GM21447 (cell line): ENCODE measurements around the gene TSHZ3.

Source experiments
- ATAC-seq: cut with Tn5 transposase; IDR thresholded peaks from one replicate; pipeline ENCODE4 v1.9.1; 2021; ENCODE audit not compliant: unreplicated experiment

Gene TSHZ3

DNA sequence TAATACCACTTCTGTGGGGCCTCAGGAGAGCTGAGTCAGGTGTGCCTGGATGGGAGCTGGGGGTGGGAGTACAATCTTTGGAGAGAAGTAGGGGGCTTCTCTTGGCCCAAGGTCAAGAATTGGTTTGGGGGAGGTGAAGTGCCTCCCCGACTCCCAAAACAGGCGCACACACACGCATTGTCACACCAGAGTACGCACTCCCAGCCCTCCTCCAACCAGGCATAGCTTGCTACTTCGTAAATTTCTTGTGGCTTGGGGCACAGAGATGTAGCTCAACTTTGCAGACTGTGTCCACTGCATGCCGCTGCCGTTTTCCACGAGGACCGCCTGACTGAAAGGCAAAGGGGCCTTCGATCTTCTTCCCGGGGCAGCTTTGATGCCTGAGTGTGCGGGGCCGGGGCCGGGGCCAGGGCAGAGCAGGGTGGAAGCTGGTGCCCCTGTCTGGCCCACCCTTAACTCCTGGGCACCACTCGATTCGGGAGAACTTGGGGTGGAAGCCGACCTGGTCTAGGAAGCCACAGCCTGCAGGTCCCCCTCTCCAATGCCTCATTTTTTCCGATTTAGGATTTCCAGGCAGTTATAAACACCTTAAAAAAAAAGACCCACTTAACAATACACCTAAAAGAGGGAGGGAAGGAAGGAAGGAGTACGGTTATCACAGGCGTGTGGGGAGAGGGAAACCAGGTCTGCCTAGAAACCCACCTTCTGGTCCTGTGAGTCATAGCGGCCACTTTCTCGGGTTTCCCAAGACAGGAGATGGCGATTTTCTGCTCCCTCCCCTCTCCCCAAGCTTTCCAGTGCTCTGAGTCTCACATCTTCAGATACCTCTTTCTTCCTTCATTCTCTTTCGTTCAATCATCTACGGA is 5.8 kb upstream of the TSHZ3 start:
- ATAC-seq, result no peak

DNA sequence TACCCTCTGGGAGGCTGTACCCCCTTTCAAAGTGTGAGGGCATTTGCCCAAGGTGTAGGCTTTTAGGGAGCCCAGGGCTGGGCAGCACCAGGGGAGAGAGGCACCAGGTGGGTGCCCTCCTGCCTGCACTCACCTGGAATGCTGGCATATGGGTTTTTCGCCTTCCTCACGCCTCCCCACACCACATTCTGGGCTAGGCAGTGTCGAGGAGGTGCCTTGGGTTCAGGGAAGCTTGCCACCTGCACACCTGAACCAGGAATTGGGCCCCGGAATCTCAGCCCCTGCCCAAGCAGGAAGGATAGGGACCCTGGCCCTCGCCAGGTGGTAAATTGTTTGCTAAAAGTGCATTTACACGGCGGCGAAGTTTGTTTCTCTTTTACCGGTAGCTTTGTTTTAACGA is 5.1 kb upstream of the TSHZ3 start:
- no peak for ATAC-seq

DNA sequence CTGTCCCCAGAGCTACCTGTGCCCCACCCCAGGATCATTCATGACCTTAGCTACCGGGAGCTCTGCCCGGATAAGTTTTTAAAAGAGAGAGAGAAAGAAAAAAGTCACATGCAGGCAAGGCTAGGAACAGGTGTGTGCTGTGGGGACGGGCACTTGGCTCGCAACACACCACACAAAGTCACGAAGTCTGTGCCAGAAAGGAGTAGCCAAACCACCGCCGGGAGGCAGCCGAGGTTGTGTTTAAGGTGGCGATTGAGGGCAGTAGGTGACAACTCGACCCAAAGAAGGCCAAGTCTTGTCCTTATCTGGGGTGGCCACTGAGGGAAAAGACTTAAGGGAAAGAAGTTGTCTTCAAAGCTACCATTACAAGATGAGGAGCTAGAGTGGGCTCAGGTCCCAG is 4.6 kb upstream of the TSHZ3 start:
- ATAC-seq, result no peak

DNA sequence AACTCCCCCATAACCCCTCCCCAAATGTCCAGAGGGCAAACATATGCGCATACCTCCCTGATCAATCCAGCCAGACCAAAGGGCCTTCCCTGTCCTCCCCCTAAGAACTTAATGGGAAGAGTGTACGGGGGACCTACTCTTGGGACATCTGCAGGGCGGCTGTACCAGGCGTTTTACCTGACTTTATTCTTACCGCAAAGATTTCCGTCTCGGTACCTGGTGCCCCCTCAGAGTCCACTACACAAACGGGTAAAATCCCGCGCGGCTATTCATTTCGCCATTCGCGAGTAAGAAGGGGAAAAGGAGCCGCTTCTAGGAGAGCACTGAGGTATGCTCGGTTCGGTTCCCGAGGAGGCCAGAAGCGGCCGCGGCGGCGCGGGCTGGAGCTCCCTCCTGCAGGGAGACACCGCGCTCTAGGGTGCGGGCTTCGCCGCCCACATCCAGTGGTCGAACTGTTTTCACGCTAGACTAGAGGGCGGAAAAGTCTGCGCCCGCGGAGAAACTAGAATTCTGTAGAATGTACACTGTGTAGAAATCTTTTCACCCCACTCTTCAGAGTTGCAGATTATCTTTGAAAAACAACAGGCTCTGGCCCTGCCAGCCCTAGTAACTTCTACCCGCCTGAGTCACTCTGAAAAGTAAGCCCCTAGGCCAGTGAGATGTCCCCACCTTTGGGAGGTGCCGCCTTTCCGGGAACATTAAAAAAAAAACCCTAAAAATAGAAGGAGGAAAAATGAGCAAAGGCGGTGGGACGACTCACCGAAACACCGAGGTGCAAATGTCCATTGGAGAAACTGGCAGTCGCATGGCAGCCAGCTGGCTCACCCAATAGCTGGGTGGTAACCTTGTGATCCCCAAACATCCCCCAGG is 3.8 kb upstream of the TSHZ3 start:
- no peak for ATAC-seq

DNA sequence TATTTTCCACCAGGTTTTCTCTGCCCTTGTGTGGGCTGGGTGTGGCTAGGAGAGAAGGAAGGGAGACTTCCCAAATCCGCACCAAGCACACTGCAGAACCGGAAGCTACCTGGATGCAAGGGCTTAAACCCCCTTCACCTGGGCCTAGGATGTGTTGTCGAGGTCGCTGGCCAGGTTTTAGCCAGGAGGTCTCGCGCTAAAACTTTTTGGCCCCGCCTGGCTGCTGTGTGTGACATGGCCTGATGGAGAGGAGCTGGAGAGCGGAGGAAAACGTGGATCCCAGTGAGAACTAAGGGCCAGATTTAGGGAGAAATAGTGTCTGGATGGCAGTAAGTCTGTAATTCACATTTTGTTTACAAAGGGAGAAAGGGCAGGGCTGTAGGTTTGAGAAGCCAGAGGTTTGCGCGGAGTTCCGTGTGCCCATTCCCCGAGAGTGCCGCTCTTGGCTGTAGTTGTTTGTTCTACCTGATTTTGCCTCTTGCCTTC is 3.1 kb upstream of the TSHZ3 start:
- ATAC-seq, result no peak

DNA sequence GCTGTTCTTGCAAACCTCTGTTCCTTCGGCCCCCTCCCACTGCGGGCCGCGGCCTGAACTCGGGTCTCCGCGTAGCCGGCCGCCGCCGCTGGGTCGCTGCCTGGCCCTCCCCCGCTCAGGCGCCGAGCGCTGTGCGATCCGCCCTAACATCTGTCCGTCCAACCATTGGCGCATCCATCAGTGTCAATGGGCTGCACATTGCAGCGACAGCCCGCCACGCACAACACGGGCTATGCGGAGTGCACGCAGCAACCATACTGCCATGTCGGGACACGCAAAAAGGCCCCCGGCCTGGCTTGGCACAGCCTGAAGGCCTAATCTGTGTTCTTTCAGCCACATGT is 2.6 kb upstream of the TSHZ3 start:
- ATAC-seq, result no peak

DNA sequence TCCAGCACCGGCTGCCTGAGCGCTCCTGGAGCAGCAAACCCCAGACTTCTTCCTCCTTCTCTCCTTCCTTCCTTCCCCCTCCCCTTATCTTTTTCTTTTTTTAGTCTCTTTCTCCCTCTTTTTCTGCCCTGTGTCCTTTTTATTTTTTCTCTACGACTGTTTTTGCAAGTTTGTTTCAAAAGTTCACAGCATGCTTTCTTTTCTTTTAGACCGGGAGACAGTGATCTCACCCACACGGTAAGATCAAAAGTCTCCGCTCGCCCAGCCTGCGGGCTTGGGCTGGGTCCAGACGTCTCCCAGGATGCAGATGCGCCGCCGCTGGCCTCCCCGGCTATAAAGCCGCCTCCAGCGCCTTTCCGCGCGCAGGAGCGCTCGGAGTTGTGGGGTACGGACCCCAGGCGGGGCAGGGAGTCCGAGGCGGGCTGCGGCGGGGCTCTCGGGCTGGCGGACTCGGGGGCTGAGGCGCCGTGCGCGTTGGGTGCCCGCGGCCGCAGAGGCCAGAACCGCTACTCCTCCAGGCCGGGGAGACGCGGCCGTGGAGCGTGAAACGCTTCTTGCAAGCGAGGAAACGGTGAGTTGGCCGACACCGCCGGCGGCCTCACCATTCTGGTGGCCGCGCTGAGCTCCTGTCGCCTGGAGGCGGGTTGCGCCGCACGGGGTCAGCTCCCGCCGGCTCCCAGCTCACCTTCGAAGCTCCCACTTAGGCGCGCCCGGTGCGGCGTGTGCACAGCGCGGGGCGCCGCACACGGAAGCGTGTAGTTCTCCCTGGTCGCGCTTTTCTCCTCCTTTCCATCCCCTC is 2.0 kb upstream of the TSHZ3 start:
- ATAC-seq, result no peak

DNA sequence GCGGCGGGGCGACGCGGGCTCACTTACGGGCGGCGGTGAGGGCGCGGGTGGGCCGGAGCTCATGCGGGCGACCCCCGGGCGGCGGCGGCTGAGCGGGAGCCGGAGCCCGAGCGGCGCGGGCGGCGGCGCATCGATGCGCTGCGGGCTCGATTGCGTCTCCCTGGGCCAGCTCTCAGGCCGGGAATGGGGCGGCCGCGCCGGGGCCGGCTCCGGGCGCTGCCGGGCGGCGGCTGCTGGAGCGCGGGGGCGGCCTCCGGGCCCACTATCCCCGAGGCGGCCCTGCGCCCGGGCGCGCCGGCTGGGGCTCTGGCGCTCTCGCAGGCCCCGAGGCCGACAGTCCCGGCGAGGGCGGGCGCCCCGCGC is 1.4 kb upstream of the TSHZ3 start:
- no peak for ATAC-seq

DNA sequence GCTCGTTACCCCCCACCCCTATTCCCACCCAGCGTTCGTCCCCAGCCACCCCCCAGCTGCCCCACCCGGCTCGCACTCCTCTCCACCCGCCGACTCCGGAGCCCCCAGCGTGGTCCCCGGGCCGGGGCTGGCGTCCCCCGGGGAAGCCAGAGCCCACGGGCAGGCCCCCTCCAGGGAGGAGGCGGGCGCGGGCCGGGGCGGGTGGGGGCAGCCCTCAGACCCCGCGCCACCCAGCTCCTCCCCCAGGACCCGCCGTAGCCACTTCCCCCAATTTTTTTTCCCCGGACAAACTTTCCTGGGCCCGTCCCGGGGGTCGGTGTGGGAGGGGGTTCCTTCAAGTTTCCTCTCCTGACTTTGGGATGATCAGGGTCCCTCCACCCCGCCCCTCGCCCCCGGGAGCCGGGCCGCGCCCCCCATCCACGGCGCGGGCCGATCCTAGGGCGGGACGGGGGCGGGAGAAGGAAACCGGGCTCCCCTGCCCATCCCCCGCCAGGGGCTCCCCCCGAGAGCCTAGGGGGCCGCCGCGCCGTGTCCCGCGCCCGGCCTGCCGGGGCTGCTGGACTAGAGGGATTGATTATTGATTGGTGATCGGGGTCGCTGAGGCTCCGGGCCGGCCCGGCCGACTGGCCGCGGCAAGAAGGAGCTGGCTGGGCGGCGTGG is 927 bp upstream of the TSHZ3 start:
- no peak for ATAC-seq

DNA sequence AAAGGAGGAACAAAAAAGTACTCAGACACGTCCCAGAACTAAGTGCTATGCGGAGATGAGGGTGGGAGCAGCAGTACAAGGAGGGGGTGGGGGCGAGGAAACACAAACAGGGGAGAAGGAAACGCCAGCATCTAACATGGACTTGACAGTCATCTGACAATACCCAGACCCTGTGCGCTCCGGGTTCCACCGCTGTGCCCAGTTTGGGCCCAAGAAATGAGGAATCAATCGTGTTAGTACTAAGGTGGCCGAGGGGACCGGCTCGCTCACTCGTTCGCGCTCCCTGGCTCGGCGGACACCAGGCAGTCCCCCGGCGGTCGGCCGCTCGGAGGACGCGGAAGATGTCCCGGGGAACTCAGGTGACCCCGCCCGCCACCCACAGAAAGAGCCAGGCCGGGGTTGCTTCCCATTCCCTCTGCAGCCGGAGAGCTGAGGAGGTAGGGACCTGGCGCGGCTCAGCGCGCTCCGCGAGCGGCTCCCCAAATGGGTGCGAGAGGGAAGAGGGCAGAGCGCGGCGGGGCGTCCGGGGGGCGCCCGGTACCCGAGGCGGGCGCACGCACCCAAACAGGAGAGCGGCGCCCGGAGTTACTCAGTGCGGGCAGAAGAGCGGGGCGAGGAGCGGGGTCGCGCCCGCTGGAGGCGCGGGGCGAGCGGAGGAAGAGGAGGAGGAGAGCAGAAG is 616 bp downstream of the TSHZ3 start:
- no peak for ATAC-seq

DNA sequence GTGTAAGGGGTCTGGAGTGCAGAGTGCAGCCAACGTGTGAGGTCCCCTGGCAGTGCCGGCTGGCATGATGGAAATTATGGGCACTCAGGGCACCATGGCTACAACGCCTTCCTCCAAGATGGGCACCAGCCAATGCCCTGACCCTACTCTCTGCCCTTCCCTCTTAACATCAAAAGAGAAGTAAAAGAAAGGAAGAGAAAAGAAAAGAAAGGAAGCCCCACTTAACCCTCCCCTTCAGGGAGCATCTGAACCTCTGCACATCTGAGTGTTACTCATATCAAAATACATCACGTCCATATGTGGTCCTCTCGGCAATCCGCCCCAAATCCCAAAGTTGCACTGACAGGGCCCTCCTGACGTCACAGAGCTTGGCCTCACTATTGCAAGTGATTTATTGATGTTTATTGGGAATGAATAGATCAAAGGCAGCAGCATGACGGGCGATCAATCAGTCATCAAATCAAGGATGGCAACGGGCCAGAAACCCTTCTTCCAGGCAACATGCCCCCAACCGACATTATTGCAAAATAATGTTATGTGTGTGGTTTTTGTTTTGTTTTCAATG is 1.3 kb downstream of the TSHZ3 start:
- ATAC-seq, result no peak

DNA sequence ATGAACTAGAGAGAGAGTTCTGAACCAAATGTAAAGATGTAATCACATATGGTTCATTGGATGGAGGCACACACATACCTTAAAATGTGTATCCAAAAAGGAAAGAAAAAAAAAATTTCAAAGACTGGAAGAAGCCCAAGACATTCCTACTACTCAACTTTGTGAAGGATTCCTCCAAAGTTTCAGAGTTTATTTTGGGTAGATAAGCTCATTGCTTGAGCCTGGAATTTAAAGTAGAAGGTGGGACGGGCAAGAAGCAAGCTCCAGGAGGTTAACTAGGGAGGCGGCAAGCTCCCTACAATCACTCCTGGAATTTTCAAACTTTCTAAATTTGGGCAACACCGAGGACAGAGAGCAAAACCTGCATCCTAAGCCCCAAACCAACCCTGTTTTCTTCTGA is 1.9 kb downstream of the TSHZ3 start:
- no peak for ATAC-seq

DNA sequence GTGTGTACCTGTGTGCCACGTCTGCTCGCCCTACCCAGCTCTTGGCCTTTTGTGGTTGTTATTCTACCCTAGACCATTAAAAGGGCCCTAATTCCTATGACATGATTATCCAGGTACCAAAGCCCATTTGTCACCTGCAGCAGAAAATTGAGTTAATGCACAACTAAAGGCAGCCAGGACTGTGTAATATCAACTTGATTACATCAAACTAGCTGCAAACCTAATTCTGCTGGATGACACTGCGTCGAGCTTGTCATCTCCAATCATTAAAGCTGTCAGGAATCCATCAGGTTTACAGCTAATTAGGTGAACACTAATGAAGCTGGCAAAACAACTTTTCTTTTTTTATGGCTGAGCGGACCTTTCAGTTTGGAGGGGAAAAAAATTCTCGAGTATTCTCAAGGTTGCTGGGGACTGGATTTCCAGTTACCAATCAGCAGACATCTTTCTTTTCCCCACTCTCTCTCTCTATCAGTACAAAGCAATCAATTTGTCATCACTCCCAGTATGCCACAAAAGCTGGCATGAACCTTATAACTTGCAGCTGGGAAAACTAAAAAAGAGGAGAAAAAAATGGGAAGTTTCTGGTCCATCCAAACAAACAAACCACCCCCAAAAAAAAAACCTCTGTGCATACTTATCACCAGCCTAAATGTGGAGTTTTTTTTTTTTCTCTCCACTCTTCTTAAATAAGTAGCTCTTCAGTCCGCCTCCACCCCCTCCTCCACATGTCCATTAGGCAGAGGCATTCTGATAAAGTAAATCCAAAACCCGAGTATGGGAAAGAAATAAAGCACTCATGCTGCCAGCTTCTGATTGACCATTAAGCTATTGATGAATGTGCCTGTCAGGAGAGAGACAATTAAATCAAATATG is 2.8 kb downstream of the TSHZ3 start:
- ATAC-seq, result no peak

DNA sequence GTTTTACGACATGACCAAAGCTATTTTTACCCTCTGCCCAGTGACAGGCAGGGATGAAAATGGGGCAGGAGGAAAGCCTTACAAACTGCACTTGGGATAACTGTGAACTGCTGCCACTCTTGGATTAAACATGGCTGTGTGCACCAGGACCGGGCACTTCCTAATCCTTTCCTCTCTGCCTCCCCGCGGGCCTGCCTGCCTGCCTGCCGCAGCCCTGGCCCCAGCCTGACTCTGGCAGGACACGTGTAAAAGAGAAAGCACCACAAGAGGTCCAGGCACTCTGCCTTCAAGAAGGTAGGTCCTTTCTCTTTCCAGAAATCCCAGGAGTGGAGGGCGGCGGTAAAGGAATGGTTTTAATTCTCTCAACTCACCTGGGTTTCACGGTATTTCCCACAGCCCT is 4.8 kb downstream of the TSHZ3 start:
- no peak for ATAC-seq

DNA sequence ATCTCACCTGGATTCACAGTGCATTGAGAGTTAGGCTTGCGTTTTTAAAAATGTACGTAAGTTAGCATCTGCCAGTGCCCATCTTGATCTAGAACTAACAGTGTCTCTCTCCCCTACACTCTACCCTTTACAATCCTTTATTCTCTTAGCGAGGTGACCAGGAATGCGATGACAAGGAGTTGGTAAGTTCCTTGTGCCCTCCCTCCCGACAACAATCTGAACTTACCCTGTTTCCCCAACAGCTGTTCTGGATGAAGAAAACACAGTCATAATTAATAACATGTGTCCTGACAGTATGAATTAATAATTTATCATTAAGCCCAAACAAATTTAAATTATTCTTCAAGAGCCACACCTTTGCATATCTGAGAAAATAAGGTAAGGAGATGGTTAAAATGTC is 6.3 kb downstream of the TSHZ3 start:
- no peak for ATAC-seq

DNA sequence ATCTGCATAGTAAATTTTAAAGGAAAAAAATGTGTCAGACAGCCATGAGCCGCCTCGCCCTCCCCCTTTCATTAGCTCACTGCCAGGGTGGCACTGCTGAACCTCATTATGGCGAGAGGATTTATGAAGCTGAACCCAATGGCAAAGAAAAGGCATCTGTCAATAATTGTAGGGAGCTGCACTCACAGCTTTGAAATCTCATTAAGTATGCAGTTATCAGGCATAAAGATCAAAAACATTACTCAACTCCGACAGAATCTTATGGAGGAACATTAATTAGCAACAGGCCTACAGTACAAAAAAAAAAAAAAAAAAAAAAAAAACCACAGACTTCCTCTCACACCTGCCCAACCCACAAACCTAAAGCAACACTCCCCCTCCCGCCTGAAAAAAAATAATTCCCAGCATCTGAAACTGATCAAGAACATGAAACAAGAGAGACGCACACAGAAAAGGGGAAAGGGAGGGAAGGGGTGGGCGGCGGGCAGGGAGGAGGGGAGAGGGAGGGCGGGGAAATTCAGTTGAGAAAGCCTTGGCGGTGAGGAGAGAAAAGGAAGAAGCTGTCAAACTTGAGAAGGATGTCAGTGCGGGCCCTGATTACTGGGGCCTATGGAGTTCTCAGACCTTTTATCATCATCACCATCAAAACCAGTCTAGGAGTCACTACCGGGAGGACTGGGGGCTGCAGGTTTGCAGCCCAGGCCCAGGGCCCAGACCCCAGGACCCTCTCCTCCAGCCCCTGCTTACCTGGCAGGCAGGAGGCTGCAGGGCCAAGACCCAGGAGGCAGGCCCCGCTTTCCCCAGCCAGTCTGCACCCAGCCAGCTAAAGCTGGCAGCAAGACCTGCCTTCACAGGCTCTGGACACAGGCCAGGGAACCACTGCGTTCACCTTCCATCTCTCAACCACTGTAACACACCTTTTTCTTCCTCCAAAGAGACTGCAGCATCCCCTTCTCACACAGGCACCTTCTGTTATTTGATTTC is 8.9 kb downstream of the TSHZ3 start:
- no peak for ATAC-seq

DNA sequence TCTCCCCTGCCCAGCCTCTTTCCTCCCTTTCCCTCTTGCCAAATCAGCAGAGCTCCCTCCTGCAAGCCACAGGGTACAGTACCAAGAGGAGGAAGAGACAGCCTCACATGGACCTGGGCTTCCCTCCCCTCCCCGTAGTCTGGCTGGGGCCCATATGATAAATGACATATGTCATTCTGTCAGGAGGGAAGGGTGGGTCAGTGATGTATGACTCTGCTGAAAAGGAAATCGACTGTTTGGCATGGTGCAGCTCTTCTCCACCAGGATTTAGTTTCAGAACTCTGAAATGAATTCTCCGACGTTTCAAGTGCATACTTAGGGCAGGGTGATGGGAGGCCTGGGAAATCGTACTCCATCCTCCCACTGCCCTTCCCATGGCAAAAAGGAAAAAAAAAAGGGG is 9.8 kb downstream of the TSHZ3 start:
- no peak for ATAC-seq
